HL-60/S4 treated with retinoic acid at 250 ng/mL for 4 days and 3 days (cell line): ENCODE data around the gene RNF114.
"Not testable (repeated sequence)": the region's sequence is repeated elsewhere in the genome, so short reads cannot be mapped to it uniquely, and the experiment has no call there.

Experiments used
- in situ Hi-C: fragments of 300-500 bp; cut with MboI; formaldehyde crosslinking; loops from 2 replicates; pipeline ENCODE4 v1.7.0; 2022; ENCODE audit warnings: low sequenced_read_pairs

Gene RNF114

GRCh38 chr20:49957089-49957938 is 21.1 kb downstream of the RNF114 start:
- in situ Hi-C loops = not testable (repeated sequence)

- in situ Hi-C loops = no loop called here
These were observed 25.2 kb downstream of the RNF114 start for GRCh38 chr20:49961413-49961812.

DNA sequence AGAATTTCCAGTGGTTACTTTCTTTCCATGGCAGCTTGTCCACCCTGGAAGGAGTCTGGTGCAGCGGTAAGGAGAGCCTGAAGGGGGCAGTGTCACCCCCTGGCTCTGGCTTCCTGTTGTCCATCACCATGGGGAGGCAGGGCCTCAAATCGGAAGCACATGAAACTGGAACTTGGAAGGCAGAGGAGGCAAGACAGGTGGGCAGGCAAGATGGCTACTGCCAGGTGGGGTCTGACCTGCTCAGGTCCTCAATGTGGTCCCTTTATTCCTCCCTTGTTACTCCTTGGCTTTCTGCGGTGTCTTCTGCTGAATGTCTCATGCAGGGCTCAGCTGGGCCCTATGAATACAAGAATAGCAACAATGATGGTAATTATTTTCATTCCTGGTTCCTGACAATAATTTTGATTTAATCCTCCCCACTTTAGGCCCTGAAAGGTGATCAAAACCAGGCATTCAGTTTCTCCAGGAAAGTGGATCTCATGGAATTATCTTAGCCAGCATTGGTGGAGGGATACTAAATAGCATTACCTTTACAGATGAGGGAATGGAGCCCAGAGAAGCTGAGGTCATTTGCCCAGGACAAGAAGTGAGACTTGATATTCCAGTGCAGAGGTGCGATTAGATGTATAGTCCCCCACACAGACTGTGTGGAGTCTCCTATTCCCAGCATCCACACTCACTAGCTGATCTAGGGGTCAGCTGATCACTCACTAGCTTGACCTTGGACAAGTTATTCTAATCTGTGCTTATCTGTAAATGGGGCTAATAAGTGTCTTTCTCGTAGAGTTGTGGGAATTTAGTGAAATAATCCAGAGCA is 29.0 kb downstream of the RNF114 start:
- in situ Hi-C loops = no loop called here

DNA sequence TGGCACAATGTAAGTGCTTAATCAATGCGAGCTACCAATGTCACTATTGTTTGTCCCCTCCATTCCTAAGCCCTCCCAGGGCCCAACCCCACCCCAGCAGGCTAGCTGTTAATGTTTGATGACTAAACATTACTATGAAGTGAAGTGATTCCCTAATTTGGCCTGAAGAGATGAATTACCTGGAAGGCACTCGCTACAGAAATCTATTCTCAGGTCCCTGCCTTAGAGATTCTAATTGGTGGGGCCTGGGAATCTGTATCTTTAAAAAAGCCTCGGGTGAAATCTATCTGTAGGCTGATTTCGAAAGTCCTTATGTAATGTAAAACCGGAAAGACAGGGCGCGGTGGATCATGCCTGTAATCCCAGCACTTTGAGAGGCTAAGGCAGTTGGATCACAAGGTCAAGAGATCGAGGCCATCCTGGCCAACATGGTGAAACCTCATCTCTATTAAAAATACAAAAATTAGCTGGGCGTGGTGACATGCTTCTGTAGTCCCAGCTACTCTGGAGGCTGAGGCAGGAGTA is 29.6 kb downstream of the RNF114 start:
- in situ Hi-C loops = no loop called here

- in situ Hi-C loops = no loop called here
These were observed 30.7 kb downstream of the RNF114 start for GRCh38 chr20:49966861-49967260.

- in situ Hi-C loops = no loop called here
These were observed 33.0 kb downstream of the RNF114 start for GRCh38 chr20:49969234-49969633.

DNA sequence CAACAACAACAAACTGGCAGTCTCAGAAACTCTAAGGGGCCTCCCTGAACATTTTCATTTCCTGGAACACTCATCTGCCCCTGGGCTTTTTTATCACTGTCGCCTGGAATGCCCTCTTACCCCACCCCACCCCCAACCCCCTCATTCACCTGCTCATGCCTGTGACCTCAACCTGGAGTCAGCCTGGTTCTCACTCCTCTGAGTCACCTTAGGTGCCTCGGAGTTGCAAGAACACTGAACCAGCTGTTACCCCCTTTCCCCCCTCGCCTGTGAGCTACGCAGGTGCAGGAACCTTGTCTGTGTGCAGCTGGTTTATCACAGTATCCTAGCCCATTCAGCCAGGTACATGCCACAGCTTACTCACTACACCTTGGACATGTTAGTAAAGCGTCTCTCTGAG is 33.7 kb downstream of the RNF114 start:
- in situ Hi-C loops = loop anchor here (10.0 kb wide), 1 partner anchor 195 kb away; no protein-coding TSS in a partner anchor

DNA sequence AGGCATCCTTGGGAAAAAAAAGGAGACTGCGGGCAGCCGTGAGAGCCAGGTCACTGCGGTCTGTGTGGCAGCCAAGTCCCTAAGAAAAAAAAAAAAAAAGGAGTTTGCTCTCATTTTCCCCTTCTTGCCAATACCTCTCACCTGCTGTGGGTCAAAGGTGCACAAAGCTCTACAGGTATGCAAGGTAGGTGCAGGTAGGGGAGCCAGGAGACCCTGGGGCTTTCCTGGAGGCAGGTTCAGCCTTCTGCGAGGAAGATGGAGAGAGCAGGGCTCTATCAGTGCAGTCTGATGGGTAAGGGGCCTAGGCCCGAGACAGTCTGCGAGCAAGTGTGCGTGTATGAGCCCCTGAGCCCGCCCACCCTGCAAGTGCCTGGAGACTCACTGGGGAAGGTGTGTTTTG is 34.3 kb downstream of the RNF114 start:
- in situ Hi-C loops = loop anchor here (10.0 kb wide), 1 partner anchor 194 kb away; no protein-coding TSS in a partner anchor

- in situ Hi-C loops = loop anchor here (10.0 kb wide), 1 partner anchor 191 kb away; no protein-coding TSS in a partner anchor
These were observed 37.8 kb downstream of the RNF114 start for GRCh38 chr20:49973981-49974380.

- in situ Hi-C loops = loop anchor here (10.0 to 25.0 kb wide), 2 partner anchors 188 to 486 kb away; no protein-coding TSS in a partner anchor
These were observed 40.3 kb downstream of the RNF114 start for GRCh38 chr20:49976542-49976941.

- in situ Hi-C loops = loop anchor here (10.0 to 25.0 kb wide), 2 partner anchors 187 to 485 kb away; no protein-coding TSS in a partner anchor
These were observed 41.5 kb downstream of the RNF114 start for GRCh38 chr20:49977740-49978139.

DNA sequence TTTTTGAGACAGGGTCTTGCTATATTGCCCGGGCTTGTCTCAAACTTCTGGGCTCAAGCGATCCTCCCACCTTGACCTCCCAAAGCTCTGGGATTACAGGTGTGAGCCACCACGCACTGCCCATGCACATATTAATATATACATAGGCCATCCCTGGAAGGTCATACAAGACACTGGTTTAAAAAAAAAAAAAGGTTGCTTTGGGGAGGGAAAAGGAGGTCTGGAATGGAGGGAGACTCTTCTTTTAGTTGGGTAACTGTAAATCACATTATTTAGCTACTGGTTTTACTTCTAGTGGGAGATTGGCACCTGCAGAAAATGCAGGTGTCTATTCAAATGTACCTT is 42.5 kb downstream of the RNF114 start:
- in situ Hi-C loops = loop anchor here (10.0 to 25.0 kb wide), 2 partner anchors 186 to 484 kb away; no protein-coding TSS in a partner anchor

DNA sequence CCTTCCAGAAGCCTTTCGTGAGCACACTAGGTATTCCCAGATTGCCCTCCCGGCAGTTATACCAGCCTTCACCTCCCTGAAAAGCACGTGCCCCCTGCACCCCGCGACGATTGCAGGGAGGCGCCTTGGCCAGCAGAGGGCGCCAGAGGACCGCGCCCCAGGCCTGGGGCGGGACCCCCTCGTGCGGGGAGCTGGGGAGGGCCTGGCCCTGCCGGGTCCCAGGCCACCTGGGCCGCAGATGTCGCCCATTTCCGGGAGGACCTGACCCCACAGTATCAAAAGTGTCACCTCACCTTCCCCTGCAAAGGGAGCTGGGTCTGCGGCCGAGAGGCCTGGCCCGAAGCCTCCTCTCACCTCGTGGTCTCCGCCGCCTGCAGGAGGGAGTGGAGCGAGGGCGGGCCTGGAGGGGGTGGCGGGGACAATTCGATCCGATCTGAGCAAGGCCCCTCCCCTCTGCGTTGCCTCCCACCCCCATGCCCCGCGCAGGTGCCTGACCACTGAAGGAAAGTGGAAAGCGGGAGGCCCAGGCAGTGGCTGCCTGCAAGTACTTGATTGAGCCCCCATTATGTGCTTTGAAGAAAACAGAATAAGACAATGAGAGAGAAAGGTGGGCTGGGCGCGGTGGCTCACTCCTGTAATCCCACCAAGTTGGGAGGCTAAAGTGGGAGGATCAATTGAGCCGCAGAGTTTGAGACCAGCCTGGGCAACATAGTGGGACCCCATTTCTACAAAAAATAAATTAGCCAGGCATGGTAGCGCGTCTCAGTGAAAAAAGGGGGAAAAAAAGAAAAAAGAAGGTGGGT is 43.0 kb downstream of the RNF114 start:
- in situ Hi-C loops = loop anchor here (10.0 to 25.0 kb wide), 2 partner anchors 186 to 483 kb away; no protein-coding TSS in a partner anchor

- in situ Hi-C loops = loop anchor here (5.0 to 25.0 kb wide), 2 partner anchors 87 to 482 kb away; no protein-coding TSS in a partner anchor
These were observed 44.2 kb downstream of the RNF114 start for GRCh38 chr20:49980140-49981008.

- in situ Hi-C loops = loop anchor here (5.0 to 25.0 kb wide), 2 partner anchors 86 to 481 kb away; no protein-coding TSS in a partner anchor
These were observed 45.2 kb downstream of the RNF114 start for GRCh38 chr20:49981218-49982071.

- in situ Hi-C loops = loop anchor here (5.0 to 25.0 kb wide), 2 partner anchors 85 to 480 kb away; no protein-coding TSS in a partner anchor
These were observed 45.8 kb downstream of the RNF114 start for GRCh38 chr20:49982072-49982345.

DNA sequence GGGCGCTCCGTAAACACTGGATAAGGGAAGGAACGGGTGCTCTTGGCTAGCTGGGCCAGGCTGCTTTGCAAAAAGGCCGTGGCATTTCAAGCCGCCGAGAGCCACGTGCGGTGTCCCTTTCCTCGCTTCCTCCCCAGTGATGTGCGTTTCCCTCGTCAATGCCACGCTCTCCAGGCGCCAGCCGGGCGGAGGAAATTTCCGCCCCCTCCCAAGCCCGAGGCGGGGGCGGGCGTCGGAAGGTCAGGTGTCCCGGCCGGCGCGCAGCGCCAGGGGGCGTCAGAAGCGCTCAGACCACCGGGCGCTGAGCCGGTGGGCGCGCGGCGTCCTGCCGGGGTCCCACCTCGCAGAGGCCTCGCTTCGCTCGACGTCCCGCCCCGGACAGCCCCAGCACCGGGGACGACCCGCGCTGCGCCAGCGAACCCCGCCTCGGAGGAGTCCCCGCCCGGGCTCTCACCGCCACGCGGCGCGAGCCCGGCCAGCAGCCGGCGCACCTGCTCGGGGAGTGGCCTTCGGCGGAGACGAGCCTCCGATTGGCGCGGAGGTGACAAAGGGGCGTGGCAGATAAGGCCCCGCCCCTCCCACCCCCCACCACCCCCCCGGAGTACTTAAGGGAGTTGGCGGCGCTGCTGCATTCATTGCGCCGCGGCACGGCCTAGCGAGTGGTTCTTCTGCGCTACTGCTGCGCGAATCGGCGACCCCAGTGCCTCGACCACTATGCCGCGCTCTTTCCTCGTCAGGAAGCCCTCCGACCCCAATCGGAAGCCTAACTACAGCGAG is 46.3 kb downstream of the RNF114 start, which contains the start of gene SNAI1:
Gene SNAI1 (plus strand): TSS at position 635 of the 777 bp plus-strand sequence. CDS start 80 bp downstream, at position 715.
- in situ Hi-C loops = loop anchor here (5.0 to 25.0 kb wide), 2 partner anchors 85 to 480 kb away; no protein-coding TSS in a partner anchor
